A549 (cell line): ENCODE measurements around the gene CD47.

Experiments used
- GATA3 ChIP-seq: IDR thresholded peaks from 2 replicates; pipeline ENCODE4 v1.6.1; 2012; ENCODE audit warnings: borderline replicate concordance
- MAFK ChIP-seq: fragments of 450-650 bp; IDR thresholded peaks from 2 replicates; pipeline ENCODE4 v1.6.1; 2014; ENCODE audit not compliant: partially characterized antibody
- MYC ChIP-seq: IDR thresholded peaks from 2 replicates; pipeline ENCODE4 v1.6.1; 2012; ENCODE audit warnings: mild to moderate bottlenecking, inconsistent platforms, low read length, improper control_type of control experiment, borderline replicate concordance
- POLR2A ChIP-seq: IDR thresholded peaks from 2 replicates; pipeline ENCODE4 v1.6.1; 2012; ENCODE audit warnings: mild to moderate bottlenecking, low read length
- RCOR1 ChIP-seq: fragments of 150-350 bp; IDR thresholded peaks from 2 replicates; pipeline ENCODE4 v1.6.1; 2014; ENCODE audit warnings: antibody characterized with exemption, low read length, low read depth
- TF ChIP-seq, protein P1 (sequence below): fragments of >200 bp; sonication (Bioruptor Twin); formaldehyde crosslinking; IDR thresholded peaks from 3 replicates; pipeline ENCODE4 v1.5.1; 2016
- TF ChIP-seq, protein P2 (sequence below): fragments of >200 bp; sonication (Bioruptor Twin); formaldehyde crosslinking; IDR thresholded peaks from 2 replicates; pipeline ENCODE4 v1.6.1; 2016
- TF ChIP-seq, protein P3 (sequence below): fragments of 450-650 bp; IDR thresholded peaks from 2 replicates; pipeline ENCODE4 v1.6.1; 2014; ENCODE audit warnings: antibody characterized with exemption
- TF ChIP-seq, protein P4 (sequence below): IDR thresholded peaks from 2 replicates; pipeline ENCODE4 v1.6.1; 2012
- TF ChIP-seq, protein P5 (sequence below): fragments of 200-600 bp; sonication (generic); IDR thresholded peaks from 2 replicates; pipeline ENCODE4 v1.6.1; 2016; ENCODE audit warnings: antibody characterized with exemption, mild to moderate bottlenecking, moderate library complexity
- TF ChIP-seq, protein P6 (sequence below): IDR thresholded peaks from 2 replicates; pipeline ENCODE4 v1.6.1; 2012

DNA sequence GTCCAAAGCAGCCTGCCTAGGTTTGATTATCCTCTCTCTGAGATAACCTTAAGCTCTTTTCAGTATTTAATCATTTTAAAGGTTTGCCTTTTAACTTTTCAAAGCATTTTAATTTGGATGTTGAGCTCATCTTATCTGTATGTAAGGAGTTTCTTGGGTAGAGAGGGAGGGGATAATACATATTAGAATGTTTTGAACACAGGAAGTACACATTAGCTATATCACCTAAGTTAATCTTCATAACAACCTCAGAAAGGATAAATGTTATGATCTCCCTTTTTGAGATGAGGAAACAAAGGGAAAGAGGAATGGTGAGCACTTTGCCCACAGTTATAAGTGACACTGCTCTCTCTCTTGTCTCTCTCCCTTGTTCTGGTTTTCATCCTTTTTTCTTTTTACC lies 2.2 kb upstream of the CD47 start:
- TF ChIP-seq, protein P1, sequence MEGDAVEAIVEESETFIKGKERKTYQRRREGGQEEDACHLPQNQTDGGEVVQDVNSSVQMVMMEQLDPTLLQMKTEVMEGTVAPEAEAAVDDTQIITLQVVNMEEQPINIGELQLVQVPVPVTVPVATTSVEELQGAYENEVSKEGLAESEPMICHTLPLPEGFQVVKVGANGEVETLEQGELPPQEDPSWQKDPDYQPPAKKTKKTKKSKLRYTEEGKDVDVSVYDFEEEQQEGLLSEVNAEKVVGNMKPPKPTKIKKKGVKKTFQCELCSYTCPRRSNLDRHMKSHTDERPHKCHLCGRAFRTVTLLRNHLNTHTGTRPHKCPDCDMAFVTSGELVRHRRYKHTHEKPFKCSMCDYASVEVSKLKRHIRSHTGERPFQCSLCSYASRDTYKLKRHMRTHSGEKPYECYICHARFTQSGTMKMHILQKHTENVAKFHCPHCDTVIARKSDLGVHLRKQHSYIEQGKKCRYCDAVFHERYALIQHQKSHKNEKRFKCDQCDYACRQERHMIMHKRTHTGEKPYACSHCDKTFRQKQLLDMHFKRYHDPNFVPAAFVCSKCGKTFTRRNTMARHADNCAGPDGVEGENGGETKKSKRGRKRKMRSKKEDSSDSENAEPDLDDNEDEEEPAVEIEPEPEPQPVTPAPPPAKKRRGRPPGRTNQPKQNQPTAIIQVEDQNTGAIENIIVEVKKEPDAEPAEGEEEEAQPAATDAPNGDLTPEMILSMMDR, result no peak
- TF ChIP-seq GATA3, result no peak
- TF ChIP-seq, protein P2, sequence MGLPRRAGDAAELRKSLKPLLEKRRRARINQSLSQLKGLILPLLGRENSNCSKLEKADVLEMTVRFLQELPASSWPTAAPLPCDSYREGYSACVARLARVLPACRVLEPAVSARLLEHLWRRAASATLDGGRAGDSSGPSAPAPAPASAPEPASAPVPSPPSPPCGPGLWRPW, result no peak
- TF ChIP-seq POLR2A, result no peak
- no peak for TF ChIP-seq MAFK
- TF ChIP-seq MYC, result no peak
- TF ChIP-seq RCOR1, result no peak
- TF ChIP-seq, protein P3, sequence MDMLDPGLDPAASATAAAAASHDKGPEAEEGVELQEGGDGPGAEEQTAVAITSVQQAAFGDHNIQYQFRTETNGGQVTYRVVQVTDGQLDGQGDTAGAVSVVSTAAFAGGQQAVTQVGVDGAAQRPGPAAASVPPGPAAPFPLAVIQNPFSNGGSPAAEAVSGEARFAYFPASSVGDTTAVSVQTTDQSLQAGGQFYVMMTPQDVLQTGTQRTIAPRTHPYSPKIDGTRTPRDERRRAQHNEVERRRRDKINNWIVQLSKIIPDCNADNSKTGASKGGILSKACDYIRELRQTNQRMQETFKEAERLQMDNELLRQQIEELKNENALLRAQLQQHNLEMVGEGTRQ, result no peak
- TF ChIP-seq, protein P4, sequence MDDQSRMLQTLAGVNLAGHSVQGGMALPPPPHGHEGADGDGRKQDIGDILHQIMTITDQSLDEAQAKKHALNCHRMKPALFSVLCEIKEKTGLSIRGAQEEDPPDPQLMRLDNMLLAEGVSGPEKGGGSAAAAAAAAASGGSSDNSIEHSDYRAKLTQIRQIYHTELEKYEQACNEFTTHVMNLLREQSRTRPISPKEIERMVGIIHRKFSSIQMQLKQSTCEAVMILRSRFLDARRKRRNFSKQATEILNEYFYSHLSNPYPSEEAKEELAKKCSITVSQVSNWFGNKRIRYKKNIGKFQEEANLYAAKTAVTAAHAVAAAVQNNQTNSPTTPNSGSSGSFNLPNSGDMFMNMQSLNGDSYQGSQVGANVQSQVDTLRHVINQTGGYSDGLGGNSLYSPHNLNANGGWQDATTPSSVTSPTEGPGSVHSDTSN, result no peak
- TF ChIP-seq, protein P5, sequence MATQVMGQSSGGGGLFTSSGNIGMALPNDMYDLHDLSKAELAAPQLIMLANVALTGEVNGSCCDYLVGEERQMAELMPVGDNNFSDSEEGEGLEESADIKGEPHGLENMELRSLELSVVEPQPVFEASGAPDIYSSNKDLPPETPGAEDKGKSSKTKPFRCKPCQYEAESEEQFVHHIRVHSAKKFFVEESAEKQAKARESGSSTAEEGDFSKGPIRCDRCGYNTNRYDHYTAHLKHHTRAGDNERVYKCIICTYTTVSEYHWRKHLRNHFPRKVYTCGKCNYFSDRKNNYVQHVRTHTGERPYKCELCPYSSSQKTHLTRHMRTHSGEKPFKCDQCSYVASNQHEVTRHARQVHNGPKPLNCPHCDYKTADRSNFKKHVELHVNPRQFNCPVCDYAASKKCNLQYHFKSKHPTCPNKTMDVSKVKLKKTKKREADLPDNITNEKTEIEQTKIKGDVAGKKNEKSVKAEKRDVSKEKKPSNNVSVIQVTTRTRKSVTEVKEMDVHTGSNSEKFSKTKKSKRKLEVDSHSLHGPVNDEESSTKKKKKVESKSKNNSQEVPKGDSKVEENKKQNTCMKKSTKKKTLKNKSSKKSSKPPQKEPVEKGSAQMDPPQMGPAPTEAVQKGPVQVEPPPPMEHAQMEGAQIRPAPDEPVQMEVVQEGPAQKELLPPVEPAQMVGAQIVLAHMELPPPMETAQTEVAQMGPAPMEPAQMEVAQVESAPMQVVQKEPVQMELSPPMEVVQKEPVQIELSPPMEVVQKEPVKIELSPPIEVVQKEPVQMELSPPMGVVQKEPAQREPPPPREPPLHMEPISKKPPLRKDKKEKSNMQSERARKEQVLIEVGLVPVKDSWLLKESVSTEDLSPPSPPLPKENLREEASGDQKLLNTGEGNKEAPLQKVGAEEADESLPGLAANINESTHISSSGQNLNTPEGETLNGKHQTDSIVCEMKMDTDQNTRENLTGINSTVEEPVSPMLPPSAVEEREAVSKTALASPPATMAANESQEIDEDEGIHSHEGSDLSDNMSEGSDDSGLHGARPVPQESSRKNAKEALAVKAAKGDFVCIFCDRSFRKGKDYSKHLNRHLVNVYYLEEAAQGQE, result no peak
- TF ChIP-seq, protein P6, sequence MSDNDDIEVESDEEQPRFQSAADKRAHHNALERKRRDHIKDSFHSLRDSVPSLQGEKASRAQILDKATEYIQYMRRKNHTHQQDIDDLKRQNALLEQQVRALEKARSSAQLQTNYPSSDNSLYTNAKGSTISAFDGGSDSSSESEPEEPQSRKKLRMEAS, result no peak
